IPS-18c (cell line): ENCODE measurements around the gene RIC8A.
"Not testable (repeated sequence)": the region's sequence is repeated elsewhere in the genome, so short reads cannot be mapped to it uniquely, and the experiment has no call there.

Experiments used
- H3K4me3 ChIP-seq: 2 replicates; pipeline ENCODE4 v1.7.0; 2013; ENCODE audit warnings: low read depth, mild to moderate bottlenecking, low read length, moderate library complexity; ENCODE audit not compliant: insufficient read depth
- H3K9me3 ChIP-seq: one replicate; pipeline ENCODE4 v1.6.1; 2013; ENCODE audit warnings: mild to moderate bottlenecking, low read length, moderate library complexity; ENCODE audit not compliant: control insufficient read depth, insufficient read depth

Gene RIC8A

GRCh38 chr11:212150-213100 is 4.9 kb downstream of the RIC8A start:
- H3K4me3 ChIP-seq = no peak overlapping the region
- no peaks in the 10 kb centered on the region for H3K9me3 ChIP-seq

GRCh38 chr11:213111-213510 is 5.6 kb downstream of the RIC8A start:
- Histone ChIP-seq H3K4me3 (no peak overlapping the region), H3K9me3 (no peaks in the 10 kb centered on the region)

- H3K4me3 ChIP-seq = no peak overlapping the region
- no peaks in the 10 kb centered on the region for H3K9me3 ChIP-seq
Observed at GRCh38 chr11:214083-214482, 6.6 kb downstream of the RIC8A start.

GRCh38 chr11:215581-216037 is 8.1 kb downstream of the RIC8A start:
- H3K4me3 ChIP-seq = no peak overlapping the region
- no peaks in the 10 kb centered on the region for H3K9me3 ChIP-seq

- no peaks in the 10 kb centered on the region for H3K9me3 ChIP-seq
- no peak overlapping the region for H3K4me3 ChIP-seq
Observed at GRCh38 chr11:216081-216974, 8.8 kb downstream of the RIC8A start.

GRCh38 chr11:217704-218103 is 10.2 kb downstream of the RIC8A start:
- no peaks in the 10 kb centered on the region for H3K9me3 ChIP-seq
- no peak overlapping the region for H3K4me3 ChIP-seq

GRCh38 chr11:218815-219593 is 11.5 kb downstream of the RIC8A start:
- no peak overlapping the region for H3K4me3 ChIP-seq
- no peaks in the 10 kb centered on the region for H3K9me3 ChIP-seq

GRCh38 chr11:220641-221215 is 13.2 kb downstream of the RIC8A start:
- not testable (repeated sequence) for H3K9me3 ChIP-seq, H3K4me3 ChIP-seq

GRCh38 chr11:221539-221938 is 14.0 kb downstream of the RIC8A start:
- H3K9me3 ChIP-seq = no peaks in the 10 kb centered on the region
- H3K4me3 ChIP-seq = no peak overlapping the region

GRCh38 chr11:221998-222789 is 14.7 kb downstream of the RIC8A start:
- H3K4me3 ChIP-seq = no peak overlapping the region

GRCh38 chr11:223026-223789 is 15.7 kb downstream of the RIC8A start:
- Histone ChIP-seq H3K4me3 (no peak overlapping the region), H3K9me3 (no peaks in the 10 kb centered on the region)

More at GRCh38 chr11:221998-222789, 14.7 kb downstream of the RIC8A start:
- no peaks in the 10 kb centered on the region for H3K9me3 ChIP-seq

GRCh38 chr11:223884-224283 is 16.4 kb downstream of the RIC8A start:
- Histone ChIP-seq H3K4me3 (no peak overlapping the region), H3K9me3 (no peaks in the 10 kb centered on the region)

- no peaks in the 10 kb centered on the region for H3K9me3 ChIP-seq
Observed at GRCh38 chr11:224424-224823, 16.9 kb downstream of the RIC8A start.

GRCh38 chr11:225734-226453 is 18.4 kb downstream of the RIC8A start:
- Histone ChIP-seq H3K4me3 (no peak overlapping the region), H3K9me3 (no peaks in the 10 kb centered on the region)

More at GRCh38 chr11:224424-224823, 16.9 kb downstream of the RIC8A start:
- H3K4me3 ChIP-seq = no peak overlapping the region

GRCh38 chr11:227824-228379 is 20.4 kb downstream of the RIC8A start:
- H3K4me3 ChIP-seq = no peak overlapping the region
- H3K9me3 ChIP-seq = no peaks in the 10 kb centered on the region
